B cell (primary cell): ENCODE results near the gene PTCSC3. TPM values are rescaled to one million over a fixed set of nuclear protein-coding genes. Genes with fewer than 3 reads are reported as not detected.

Experiments
- ATAC-seq: fragments of 200-7000 bp; cut with Tn5 transposase; one replicate; pipeline ENCODE4 v1.10.0; 2021; ENCODE audit warnings: low read depth, mild to moderate bottlenecking, moderate number of reproducible peaks, moderate library complexity
- CTCF ChIA-PET: fragments of 350-600 bp; sonication (Branson Sonifier 250); formaldehyde crosslinking; loops from one replicate; lab custom pipeline; 2021; ENCODE audit warnings: antibody characterized with exemption, inconsistent platforms; lab: Charles Lee
- POLR2A ChIA-PET: fragments of 350-600 bp; sonication (Branson Sonifier 250); formaldehyde crosslinking; loops from one replicate; lab custom pipeline; 2021; ENCODE audit warnings: antibody characterized with exemption; lab: Charles Lee
- DNase-seq: peaks from one replicate; pipeline ENCODE4 v3.0.0; 2013
- H2AFZ ChIP-seq: 2 replicates; pipeline ENCODE4 v1.6.1; 2012; ENCODE audit warnings: mild to moderate bottlenecking, low read depth, low read length; ENCODE audit not compliant: insufficient read depth, poor library complexity, severe bottlenecking
- H3K27ac ChIP-seq, 2 donors: 1 replicate in 1 of 2; 2 replicates in 1 of 2; pipeline ENCODE4 v1.5.1; 2012 to 2013; ENCODE audit warnings: low read length in 2 of 2, mild to moderate bottlenecking in 2 of 2, moderate library complexity in 1 of 2
- H3K27me3 ChIP-seq, 4 experiments: fragments of 200-600 bp in 1 of 4; sonication (generic) in 1 of 4; replicated peaks in 1 of 4; 1 replicate in 2 of 4; 2 replicates in 2 of 4; pipeline versions ENCODE4 v1.6.1 to v1.7.0; 2013 to 2016; ENCODE audit warnings: low read length in 3 of 4, mild to moderate bottlenecking in 2 of 4, mixed read lengths in 1 of 4, moderate library complexity in 1 of 4; ENCODE audit not compliant: insufficient read depth in 4 of 4, control insufficient read depth in 3 of 4; ENCODE audit errors: control extremely low read depth in 1 of 4
- H3K36me3 ChIP-seq, 2 experiments: replicated peaks in 1 of 2; 1 replicate in 1 of 2; 2 replicates in 1 of 2; pipeline versions ENCODE4 v1.6.1 to v1.7.1; 2013; ENCODE audit warnings: low read length in 1 of 2; ENCODE audit not compliant: insufficient read depth in 2 of 2, control insufficient read depth in 1 of 2; ENCODE audit errors: control extremely low read depth in 1 of 2, extremely low read depth in 1 of 2
- H3K4me1 ChIP-seq, 2 donors: fragments of 200-600 bp in 1 of 2; sonication (generic) in 1 of 2; 1 replicate in 1 of 2; 2 replicates in 1 of 2; pipeline versions ENCODE4 v1.5.1 to v1.6.1; 2013 to 2017; ENCODE audit warnings: low read length in 2 of 2; ENCODE audit not compliant: control insufficient read depth in 2 of 2, insufficient read depth in 2 of 2
- H3K4me2 ChIP-seq: replicated peaks from 2 replicates; pipeline ENCODE3; 2012; ENCODE audit warnings: mild to moderate bottlenecking, low read depth, low read length; ENCODE audit not compliant: poor library complexity, severe bottlenecking
- H3K4me3 ChIP-seq, 5 experiments: fragments of 200-600 bp in 1 of 5; sonication (generic) in 1 of 5; 1 replicate in 3 of 5; 2 replicates in 2 of 5; pipeline versions ENCODE4 v1.5.1 to v1.7.0; 2011 to 2016; ENCODE audit warnings: low read length in 4 of 5, mild to moderate bottlenecking in 4 of 5, low read depth in 2 of 5, control low read depth in 1 of 5, moderate library complexity in 1 of 5; ENCODE audit not compliant: insufficient read depth in 1 of 5; ENCODE audit errors: control extremely low read depth in 1 of 5, extremely low read depth in 1 of 5
- H3K79me2 ChIP-seq: fragments of 200-600 bp; sonication (generic); one replicate; pipeline ENCODE4 v1.6.0; 2016; ENCODE audit warnings: low read length; ENCODE audit not compliant: control insufficient read depth, insufficient read depth
- H3K9ac ChIP-seq: fragments of 200-600 bp; sonication (generic); 2 replicates; pipeline ENCODE4 v1.6.1; 2017; ENCODE audit warnings: mild to moderate bottlenecking, low read length, moderate library complexity
- H3K9me3 ChIP-seq, 3 donors: one replicate each; pipeline versions ENCODE4 v1.6.1 to v1.7.1; 2013; ENCODE audit warnings: low read length in 2 of 3; ENCODE audit not compliant: control insufficient read depth in 2 of 3, insufficient read depth in 1 of 3; ENCODE audit errors: control extremely low read depth in 1 of 3
- H4K20me1 ChIP-seq: 2 replicates; pipeline ENCODE4 v1.6.0; 2012; ENCODE audit warnings: mild to moderate bottlenecking, low read length; ENCODE audit not compliant: insufficient read depth, control insufficient read depth, poor library complexity, severe bottlenecking
- H3K27ac Mint-ChIP-seq: one replicate; pipeline ENCODE4 v1.8.0; 2021; ENCODE audit warnings: mixed read lengths
- H3K27me3 Mint-ChIP-seq: one replicate; pipeline ENCODE4 v1.8.0; 2021; ENCODE audit warnings: mixed read lengths
- H3K4me1 Mint-ChIP-seq: one replicate; pipeline ENCODE4 v1.8.0; 2021; ENCODE audit warnings: mixed read lengths
- H3K4me3 Mint-ChIP-seq: one replicate; pipeline ENCODE4 v1.8.0; 2021; ENCODE audit warnings: mixed read lengths
- H3K9me3 Mint-ChIP-seq: one replicate; pipeline ENCODE4 v1.8.0; 2022; ENCODE audit warnings: mixed read lengths; ENCODE audit not compliant: insufficient read depth
- EZH2 ChIP-seq: IDR thresholded peaks from 2 replicates; pipeline ENCODE4 v1.6.1; 2012; ENCODE audit warnings: borderline replicate concordance, low read depth, mild to moderate bottlenecking, moderate library complexity, low read length; ENCODE audit not compliant: insufficient read depth, poor library complexity, severe bottlenecking
- WGBS: methylation state at CpG from one replicate; pipeline ENCODE4 v1.1.5; 2013; ENCODE audit warnings: missing lambda C conversion rate; ENCODE audit not compliant: insufficient coverage; 5-methylcytosine and 5-hydroxymethylcytosine counted together
- intact Hi-C: fragments of 100-400 bp; cut with micrococcal nuclease; formaldehyde crosslinking; loops from one replicate; pipeline ENCODE4 v1.10.0; 2022
- polyA plus RNA-seq: library from polyadenylated mRNA; depleted of rRNA; stranded (reverse); fragments of >200 nt; gene quantifications from 2 replicates; pipeline ENCODE4 v1.2.3, GENCODE V29; 2012
- total RNA-seq, 2 donors: library from RNA; stranded (reverse); fragments of 120-200 nt in 1 of 2; gene quantifications; 1 replicate in 1 of 2; 2 replicates in 1 of 2; pipeline versions ENCODE4 v1.2.3 to v1.2.4, GENCODE V29; 2013 to 2022
- TF ChIP-seq, protein P1 (sequence below): fragments of 200-600 bp; IDR thresholded peaks from one replicate; pipeline ENCODE4 v1.8.0; 2022; ENCODE audit warnings: antibody characterized with exemption, mild to moderate bottlenecking

PTCSC3 gene
- total and polyA plus RNA-seq, 2 donors (not counting 1 experiment from before 2014, with no cell fraction given), result not detected

DNA sequence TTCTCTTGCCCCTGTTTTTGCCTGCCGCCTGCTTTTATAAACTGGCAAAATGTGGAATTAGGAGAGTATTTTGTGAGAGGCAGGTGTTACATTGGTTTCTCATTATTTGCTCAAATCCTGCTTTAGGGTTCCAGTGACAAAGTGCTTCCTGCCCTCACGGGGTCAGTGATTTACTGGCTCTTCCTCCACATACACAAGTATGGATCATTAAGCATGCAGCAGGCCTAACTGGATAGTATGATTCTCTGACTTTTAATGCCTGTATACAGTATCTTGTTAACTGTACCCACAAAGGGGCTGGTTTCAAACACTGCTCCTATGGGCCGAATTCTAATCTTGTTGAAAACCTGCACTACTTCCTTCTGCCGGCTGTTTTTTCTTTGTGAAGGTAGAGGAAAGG, 63.2 kb downstream of the PTCSC3 start:
- Histone ChIP-seq H3K4me1 (no peaks in the 10 kb centered on the region), H3K79me2 (no peaks in the 10 kb centered on the region), H3K9ac (no peak overlapping the region), H3K9me3 (no peaks in the 10 kb centered on the region), H3K27ac (no peak overlapping the region), H2AFZ (no peak overlapping the region), H3K4me2 (no peak overlapping the region), H3K36me3 (no peaks in the 10 kb centered on the region), H3K27me3 (no peaks in the 10 kb centered on the region), H3K4me3 (no peak overlapping the region), H4K20me1 (no peaks in the 10 kb centered on the region)
- no peak for TF ChIP-seq EZH2
- TF ChIP-seq, protein P1, sequence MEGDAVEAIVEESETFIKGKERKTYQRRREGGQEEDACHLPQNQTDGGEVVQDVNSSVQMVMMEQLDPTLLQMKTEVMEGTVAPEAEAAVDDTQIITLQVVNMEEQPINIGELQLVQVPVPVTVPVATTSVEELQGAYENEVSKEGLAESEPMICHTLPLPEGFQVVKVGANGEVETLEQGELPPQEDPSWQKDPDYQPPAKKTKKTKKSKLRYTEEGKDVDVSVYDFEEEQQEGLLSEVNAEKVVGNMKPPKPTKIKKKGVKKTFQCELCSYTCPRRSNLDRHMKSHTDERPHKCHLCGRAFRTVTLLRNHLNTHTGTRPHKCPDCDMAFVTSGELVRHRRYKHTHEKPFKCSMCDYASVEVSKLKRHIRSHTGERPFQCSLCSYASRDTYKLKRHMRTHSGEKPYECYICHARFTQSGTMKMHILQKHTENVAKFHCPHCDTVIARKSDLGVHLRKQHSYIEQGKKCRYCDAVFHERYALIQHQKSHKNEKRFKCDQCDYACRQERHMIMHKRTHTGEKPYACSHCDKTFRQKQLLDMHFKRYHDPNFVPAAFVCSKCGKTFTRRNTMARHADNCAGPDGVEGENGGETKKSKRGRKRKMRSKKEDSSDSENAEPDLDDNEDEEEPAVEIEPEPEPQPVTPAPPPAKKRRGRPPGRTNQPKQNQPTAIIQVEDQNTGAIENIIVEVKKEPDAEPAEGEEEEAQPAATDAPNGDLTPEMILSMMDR, result no peak
- Mint-ChIP-seq H3K9me3 (peaks cover 2% of the 10 kb centered on the region), H3K27ac (no peak overlapping the region), H3K4me1 (no peaks in the 10 kb centered on the region), H3K4me3 (no peak overlapping the region), H3K27me3 (no peaks in the 10 kb centered on the region)
- ChIA-PET POLR2A (no interaction called here), CTCF (no interaction called here)
- intact Hi-C loops, result no loop called here
- no peak for DNase-seq
- ATAC-seq, result no peak
- no CpG with 5 or more reads among the region's 4 CpGs for WGBS

DNA sequence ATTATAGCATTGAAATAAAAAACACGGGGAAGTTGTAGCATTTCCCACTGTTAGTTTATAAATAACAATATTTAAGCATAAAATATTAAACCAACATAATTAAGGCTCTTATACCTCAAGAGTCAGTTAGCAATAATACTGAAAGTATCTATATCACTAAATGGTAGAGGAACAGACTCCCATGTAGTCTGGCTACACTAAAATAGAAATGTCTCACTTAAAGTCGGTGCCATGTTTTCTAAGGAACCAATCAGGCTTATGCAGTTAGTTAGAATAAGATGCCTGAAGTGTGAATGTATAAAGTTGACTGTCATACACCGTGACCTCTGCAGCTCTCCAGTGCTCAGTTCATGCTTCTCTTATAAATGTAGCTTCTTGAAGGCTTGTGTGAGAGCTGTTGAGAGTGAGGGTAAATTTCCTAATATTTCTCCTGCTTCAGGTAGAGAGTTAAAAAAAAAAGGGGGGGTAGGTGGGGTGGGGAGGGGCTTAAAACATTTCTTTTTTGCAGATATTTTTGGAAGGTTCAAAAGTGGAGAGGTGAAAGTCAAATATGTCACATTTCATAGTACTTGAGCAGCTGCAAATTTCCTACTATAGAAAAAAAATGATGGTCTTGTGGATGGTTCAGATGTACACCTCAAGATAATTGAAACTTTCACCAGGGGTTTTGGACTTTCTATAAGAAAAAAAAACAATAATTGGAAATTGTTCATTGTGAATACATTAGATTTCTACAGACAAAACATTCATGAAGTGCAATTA, 64.5 kb downstream of the PTCSC3 start:
- ChIA-PET CTCF (no interaction called here), POLR2A (no interaction called here)
- no peaks in the 10 kb centered on the region for H4K20me1 ChIP-seq
- no peaks in the 10 kb centered on the region for H3K36me3 ChIP-seq
- no peaks in the 10 kb centered on the region for H3K4me1 ChIP-seq
- WGBS, result no CpG with 5 or more reads among the region's 3 CpGs
- DNase-seq (no peak), ATAC-seq (no peak)
- no peak overlapping the region for H2AFZ ChIP-seq
- no peak overlapping the region for H3K9ac ChIP-seq
- Mint-ChIP-seq H3K9me3 (no peaks in the 10 kb centered on the region), H3K4me3 (no peak overlapping the region), H3K27me3 (peaks cover 4% of the 10 kb centered on the region), H3K4me1 (no peaks in the 10 kb centered on the region), H3K27ac (no peak overlapping the region)
- TF ChIP-seq, protein P1, result no peak
- no peak for TF ChIP-seq EZH2
- H3K4me3 ChIP-seq, result no peak overlapping the region
- no peak overlapping the region for H3K4me2 ChIP-seq
- no peak overlapping the region for H3K27ac ChIP-seq
- H3K9me3 ChIP-seq, result no peaks in the 10 kb centered on the region
- no peaks in the 10 kb centered on the region for H3K27me3 ChIP-seq
- H3K79me2 ChIP-seq, result no peaks in the 10 kb centered on the region
- intact Hi-C loops, result no loop called here
